Measurements from ENCODE around the gene SDK1.

GRCh38 chr7:3289996-3290395 lies 11.1 kb upstream of the SDK1 start:
- TF ChIP-seq CTCF (IDR thresholded peaks at IDR 0.05) (no peak), POLR2A (IDR thresholded peaks at IDR 0.05) (no peak)
